H9 (cell line): Measurements from ENCODE around the gene MED15. TPM values are rescaled to one million over a fixed set of nuclear protein-coding genes. Genes with fewer than 3 reads are reported as not detected.

Source experiments
- DNase-seq: peaks from one replicate; pipeline ENCODE4 v3.0.0-alpha.2; 2017
- H2AFZ ChIP-seq: one replicate; pipeline ENCODE4 v1.6.1; 2013; ENCODE audit warnings: mild to moderate bottlenecking, low read length, control low read depth, moderate library complexity
- H2AK5ac ChIP-seq: 2 replicates; pipeline ENCODE4 v1.6.1; 2013; ENCODE audit warnings: low read length, control low read depth, mixed read lengths; ENCODE audit not compliant: insufficient read length
- H2BK120ac ChIP-seq: one replicate; pipeline ENCODE4 v1.6.1; 2013; ENCODE audit warnings: low read depth, mild to moderate bottlenecking, low read length, control low read depth, inconsistent platforms; ENCODE audit not compliant: poor library complexity, severe bottlenecking
- H2BK12ac ChIP-seq: 2 replicates; pipeline ENCODE4 v1.6.1; 2013; ENCODE audit warnings: low read length, control low read depth, mixed read lengths, low read depth; ENCODE audit not compliant: insufficient read length
- H2BK15ac ChIP-seq: 2 replicates; pipeline ENCODE4 v1.6.1; 2013; ENCODE audit warnings: low read depth, low read length, control low read depth
- H2BK20ac ChIP-seq: one replicate; pipeline ENCODE4 v1.6.1; 2013; ENCODE audit warnings: low read depth, mild to moderate bottlenecking, low read length, control low read depth, inconsistent platforms; ENCODE audit not compliant: poor library complexity, severe bottlenecking
- H2BK5ac ChIP-seq: 2 replicates; pipeline ENCODE4 v1.6.1; 2013; ENCODE audit warnings: low read length, control low read depth, mixed read lengths; ENCODE audit not compliant: insufficient read length
- H3K14ac ChIP-seq: 2 replicates; pipeline ENCODE4 v1.6.1; 2013; ENCODE audit warnings: low read length, control low read depth; ENCODE audit not compliant: insufficient read depth
- H3K18ac ChIP-seq: 2 replicates; pipeline ENCODE4 v1.6.1; 2013; ENCODE audit warnings: low read depth, mild to moderate bottlenecking, mixed read lengths, low read length, control low read depth; ENCODE audit not compliant: insufficient read length
- H3K23ac ChIP-seq: 2 replicates; pipeline ENCODE4 v1.6.1; 2013; ENCODE audit warnings: low read length, control low read depth, mixed read lengths, low read depth; ENCODE audit not compliant: insufficient read length
- H3K23me2 ChIP-seq: 2 replicates; pipeline ENCODE4 v1.6.1; 2013; ENCODE audit warnings: low read depth, mild to moderate bottlenecking, mixed read lengths, low read length, control low read depth; ENCODE audit not compliant: insufficient read length, poor library complexity, severe bottlenecking
- H3K27ac ChIP-seq: 2 replicates; pipeline ENCODE4 v1.5.1; 2013; ENCODE audit warnings: low read length, control low read depth, mixed read lengths, low read depth; ENCODE audit not compliant: insufficient read length
- H3K27me3 ChIP-seq: 2 replicates; pipeline ENCODE4 v1.6.1; 2013; ENCODE audit warnings: low read length, control low read depth, inconsistent platforms; ENCODE audit not compliant: insufficient read depth
- H3K4ac ChIP-seq: 2 replicates; pipeline ENCODE4 v1.6.1; 2013; ENCODE audit warnings: low read depth, mild to moderate bottlenecking, control low read depth, inconsistent platforms, low read length, moderate library complexity
- H3K4me1 ChIP-seq: 2 replicates; pipeline ENCODE4 v1.6.1; 2013; ENCODE audit warnings: low read length, control low read depth, inconsistent platforms; ENCODE audit not compliant: insufficient read depth
- H3K4me2 ChIP-seq: 2 replicates; pipeline ENCODE4 v1.6.1; 2013; ENCODE audit warnings: low read length, control low read depth, mixed read lengths; ENCODE audit not compliant: insufficient read length, insufficient read depth
- H3K56ac ChIP-seq: 2 replicates; pipeline ENCODE4 v1.6.1; 2013; ENCODE audit warnings: low read depth, mild to moderate bottlenecking, mixed read lengths, low read length, control low read depth; ENCODE audit not compliant: insufficient read length
- H3K79me1 ChIP-seq: 2 replicates; pipeline ENCODE4 v1.6.1; 2013; ENCODE audit warnings: low read depth, mild to moderate bottlenecking, moderate library complexity, low read length, control low read depth, inconsistent platforms; ENCODE audit not compliant: insufficient read depth, poor library complexity, severe bottlenecking
- H3K79me2 ChIP-seq: 2 replicates; pipeline ENCODE4 v1.6.1; 2013; ENCODE audit warnings: low read length, control low read depth, inconsistent platforms; ENCODE audit not compliant: insufficient read depth
- H3K9ac ChIP-seq: 2 replicates; pipeline ENCODE4 v1.6.1; 2013; ENCODE audit warnings: low read length, control low read depth, mixed read lengths; ENCODE audit not compliant: insufficient read length; ENCODE audit errors: extremely low read depth
- H3K9me3 ChIP-seq: one replicate; pipeline ENCODE4 v1.6.1; 2013; ENCODE audit warnings: low read depth, low read length, inconsistent platforms; ENCODE audit not compliant: control insufficient read depth
- H3T11ph ChIP-seq: one replicate; pipeline ENCODE4 v1.6.1; 2013; ENCODE audit warnings: mild to moderate bottlenecking, low read length, control low read depth, inconsistent platforms
- H4K20me1 ChIP-seq: one replicate; pipeline ENCODE4 v1.6.1; 2013; ENCODE audit not compliant: control insufficient read depth, insufficient read length, insufficient read depth
- H4K5ac ChIP-seq: 2 replicates; pipeline ENCODE4 v1.6.1; 2013; ENCODE audit warnings: low read depth, mild to moderate bottlenecking, mixed read lengths, low read length, control low read depth; ENCODE audit not compliant: insufficient read length
- H4K8ac ChIP-seq: replicated peaks from 2 replicates; pipeline ENCODE4 v1.6.1; 2013; ENCODE audit warnings: low read length, control low read depth, mixed read lengths, low read depth; ENCODE audit not compliant: insufficient read length
- H4K91ac ChIP-seq: 2 replicates; pipeline ENCODE4 v1.6.1; 2013; ENCODE audit warnings: low read depth, mild to moderate bottlenecking, moderate library complexity, mixed read lengths, low read length, control low read depth; ENCODE audit not compliant: insufficient read length
- H3K27ac Mint-ChIP-seq, 3 experiments: 2 replicates in 2 of 3; 3 replicates in 1 of 3; pipeline ENCODE4 v1.8.0; 2020 to 2021; ENCODE audit warnings: mixed read lengths in 3 of 3, mild to moderate bottlenecking in 1 of 3, moderate library complexity in 1 of 3
- H3K27me3 Mint-ChIP-seq: 2 replicates; pipeline ENCODE4 v1.8.0; 2021; ENCODE audit warnings: low read depth, mild to moderate bottlenecking, moderate library complexity, mixed read lengths
- H3K36me3 Mint-ChIP-seq, 3 experiments: 2 replicates in 2 of 3; 3 replicates in 1 of 3; pipeline ENCODE4 v1.8.0; 2020 to 2021; ENCODE audit warnings: low read depth in 3 of 3, mixed read lengths in 3 of 3; ENCODE audit not compliant: insufficient read depth in 1 of 3
- H3K4me1 Mint-ChIP-seq, 2 experiments: 2 replicates each; pipeline ENCODE4 v1.8.0; 2020; ENCODE audit warnings: mixed read lengths in 2 of 2
- H3K4me3 Mint-ChIP-seq, 2 experiments: 2 replicates in 1 of 2; 3 replicates in 1 of 2; pipeline ENCODE4 v1.8.0; 2020 to 2021; ENCODE audit warnings: mild to moderate bottlenecking in 2 of 2, mixed read lengths in 2 of 2, moderate library complexity in 1 of 2
- H3K9me3 Mint-ChIP-seq, 2 experiments: 2 replicates in 1 of 2; 3 replicates in 1 of 2; pipeline ENCODE4 v1.8.0; 2020; ENCODE audit warnings: mild to moderate bottlenecking in 2 of 2, mixed read lengths in 2 of 2, moderate library complexity in 1 of 2
- CTCF ChIP-seq: fragments of 200-600 bp; sonication (generic); conservative IDR thresholded peaks from 3 replicates; pipeline ENCODE4 v1.8.0; 2021; ENCODE audit warnings: antibody characterized with exemption, mild to moderate bottlenecking
- WGBS: extraction: QIAGEN DNeasy Blood & Tissue Kit; methylation state at CpG from one replicate; pipeline ENCODE4 v1.1.7; 2013; ENCODE audit warnings: missing lambda C conversion rate, low lambda C conversion rate, mixed read lengths; ENCODE audit not compliant: insufficient read length; ENCODE audit errors: extremely low coverage; 5-methylcytosine and 5-hydroxymethylcytosine counted together
- total RNA-seq: library from RNA; stranded (reverse); gene quantifications from 2 replicates; pipeline ENCODE4 v1.2.1, GENCODE V29; 2021

MED15 gene
- total RNA-seq, 1 experiment from 2014 or later = 47.4 TPM

GRCh38 chr22:20463324-20464095 lies 43.9 kb upstream of the MED15 start:
- no peak for DNase-seq
- peak overlapping the region in 1 of 3 experiments; percentile 73; a peak in 1 of 7 replicates for H3K27ac Mint-ChIP-seq
- no peak overlapping the region for H3K4me3 Mint-ChIP-seq
- no peaks in the 10 kb centered on the region for H3K9me3 Mint-ChIP-seq
- H4K5ac ChIP-seq = no peak overlapping the region
- peaks cover 0 to 11% (median 0%) of the 10 kb centered on the region in 3 experiments; a peak in 3 of 7 replicates for H3K36me3 Mint-ChIP-seq
- no peaks in the 10 kb centered on the region for H3K79me1 ChIP-seq
- no peak overlapping the region for H2BK5ac ChIP-seq
- no CpG with 5 or more reads among the region's 2 CpGs for WGBS
- H3K4ac ChIP-seq = no peak overlapping the region
- H3K18ac ChIP-seq = no peak overlapping the region
- no peak overlapping the region for H3K4me2 ChIP-seq
- no peak overlapping the region for H3K56ac ChIP-seq
- no peak overlapping the region for H2BK15ac ChIP-seq
- no peaks in the 10 kb centered on the region for H3K9me3 ChIP-seq
- H2AFZ ChIP-seq = no peak overlapping the region
- no peak overlapping the region for H3K27ac ChIP-seq
- H3K4me1 Mint-ChIP-seq = peaks cover 19 to 20% of the 10 kb centered on the region in 2 experiments
- H4K91ac ChIP-seq = no peak overlapping the region
- no peak overlapping the region for H2BK12ac ChIP-seq
- H4K20me1 ChIP-seq = no peaks in the 10 kb centered on the region
- no peak overlapping the region for H2AK5ac ChIP-seq
- H3K9ac ChIP-seq = no peak overlapping the region
- H3K14ac ChIP-seq = no peak overlapping the region
- no peak for TF ChIP-seq CTCF
- H3K27me3 ChIP-seq = no peaks in the 10 kb centered on the region
- H2BK120ac ChIP-seq = no peak overlapping the region
- no peak overlapping the region for H3K23ac ChIP-seq
- no peak overlapping the region for H2BK20ac ChIP-seq
- H3K79me2 ChIP-seq = no peaks in the 10 kb centered on the region
- H3K4me1 ChIP-seq = peaks cover 3% of the 10 kb centered on the region; the same call in 1 of the 2 replicates
- no peak overlapping the region for H4K8ac ChIP-seq
- no peaks in the 10 kb centered on the region for H3K23me2 ChIP-seq
- no peak overlapping the region for H3T11ph ChIP-seq
- no peaks in the 10 kb centered on the region for H3K27me3 Mint-ChIP-seq
